ENCODE data around the gene BLOC1S1. TPM values are rescaled to one million over a fixed set of nuclear protein-coding genes. Genes with fewer than 3 reads are reported as not detected.

The BLOC1S1 gene
- total and polyA plus RNA-seq, 9 of the 15 experiments (the other 6 are each of a cell fraction or from before 2014, with no cell fraction given): 75.2 to 161 (median 98.8) TPM

- TF ChIP-seq CGGBP1 (CRISPR knock-in tag; IDR thresholded peaks at IDR 0.05) (no peak), RBFOX2 (IDR thresholded peaks at IDR 0.05; ENCODE audit: low read depth, low read length) (peak; percentile 71), KDM2B (CRISPR knock-in tag; IDR thresholded peaks at IDR 0.05) (no peak), ZKSCAN3 (CRISPR knock-in tag; IDR thresholded peaks at IDR 0.05) (no peak), ARID2 (IDR thresholded peaks at IDR 0.05) (no peak), MXI1 (IDR thresholded peaks at IDR 0.05; ENCODE audit: low read depth, low read length) (no peak), UBTF (IDR thresholded peaks at IDR 0.05; ENCODE audit: borderline replicate concordance in 1 of 2, low read depth in 2 of 2, low read length in 2 of 2) (peak in 1 of 2 experiments; percentile 52; a peak in 1 of 4 replicates), MEF2A (IDR thresholded peaks at IDR 0.05; ENCODE audit: control insufficient read depth, low read depth, low read length) (no peak), E2F4 (CRISPR knock-in tag; IDR thresholded peaks at IDR 0.05; ENCODE audit: low read depth) (no peak), CXXC5 (CRISPR knock-in tag; IDR thresholded peaks at IDR 0.05) (peak; percentile 59), CUX1 (CRISPR knock-in tag; IDR thresholded peaks at IDR 0.05) (no peak), ZBTB5 (IDR thresholded peaks at IDR 0.05) (no peak), EHMT2 (IDR thresholded peaks at IDR 0.05) (no peak), TSC22D4 (tag; IDR thresholded peaks at IDR 0.05) (no peak), SRF (CRISPR knock-in tag; IDR thresholded peaks at IDR 0.05) (no peak)
These were observed 27.8 kb downstream of the BLOC1S1 start (continued) for GRCh38 chr12:55743406-55744339.
